Lower leg skin (tissue), 4 donors: ENCODE data around the gene COL6A2. TPM values are rescaled to one million over a fixed set of nuclear protein-coding genes. Genes with fewer than 3 reads are reported as not detected.
"Not testable (repeated sequence)": the region's sequence is repeated elsewhere in the genome, so short reads cannot be mapped to it uniquely, and the experiment has no call there.

ENCODE experiments used
- DNase-seq, 2 donors: peaks; one replicate each; pipeline ENCODE4 v3.0.0-alpha.2; 2019; ENCODE audit warnings: low spot score in 2 of 2
- H3K4me3 ChIP-seq: fragments of 200-600 bp; sonication (generic); 2 replicates; pipeline ENCODE4 v1.5.1; 2017; ENCODE audit warnings: mild to moderate bottlenecking, low read depth; ENCODE audit not compliant: poor library complexity, severe bottlenecking
- POLR2A ChIP-seq, 2 donors: fragments of 450-650 bp; IDR thresholded peaks; one replicate each; pipeline ENCODE4 v1.6.1; 2016 to 2017; ENCODE audit warnings: antibody characterized with exemption in 2 of 2, mild to moderate bottlenecking in 1 of 2, moderate library complexity in 1 of 2
- WGBS, 2 donors: methylation state at CpG; one replicate each; pipeline ENCODE4 v1.1.5; 2018; 5-methylcytosine and 5-hydroxymethylcytosine counted together
- intact Hi-C: fragments of 100-400 bp; cut with DNase I; formaldehyde crosslinking; loops from one replicate; pipeline ENCODE4 v1.15.0; 2023; ENCODE audit warnings: low total_unique reads
- total RNA-seq, 4 donors: library from RNA; depleted of rRNA; stranded (reverse); fragments of >200 nt; gene quantifications; one replicate each; pipeline ENCODE4 v1.1.0, GENCODE V29; 2016
- TF ChIP-seq, protein P1 (sequence below), 3 donors: fragments of 450-650 bp; IDR thresholded peaks; one replicate each; pipeline ENCODE4 v1.5.1; 2016; ENCODE audit warnings: antibody characterized with exemption in 3 of 3, mild to moderate bottlenecking in 3 of 3, moderate library complexity in 2 of 3

COL6A2 gene
- total RNA-seq, 4 donors from 2014 or later, result 137 to 543 (median 164) TPM

DNA sequence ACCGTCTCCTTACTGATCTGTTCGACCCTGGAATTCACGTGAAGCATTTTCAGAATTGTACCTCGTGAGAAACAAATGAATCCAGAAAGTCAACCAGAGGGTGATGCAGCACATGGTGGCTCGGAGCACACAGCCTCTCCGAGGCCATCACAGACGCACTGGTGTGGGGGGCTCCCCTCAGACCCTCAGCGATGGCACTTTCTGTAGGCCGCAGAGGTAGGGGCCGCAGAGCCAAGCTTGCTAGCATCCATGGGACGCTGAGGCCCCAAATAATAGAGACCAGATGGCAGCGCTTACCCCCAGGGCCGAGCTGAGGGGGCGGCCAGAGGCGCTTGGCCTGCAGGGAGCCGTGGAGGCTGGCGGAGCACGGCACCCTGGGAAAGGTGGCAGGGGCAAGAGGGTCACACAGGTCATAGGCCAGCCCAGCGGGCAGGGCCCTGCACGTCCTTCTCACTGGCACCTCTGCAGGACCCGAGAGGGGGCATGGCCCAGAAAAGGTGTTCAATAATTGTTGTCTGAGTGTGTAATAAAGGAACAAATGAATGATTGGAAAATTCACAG, 28.1 kb upstream of the COL6A2 start:
- peak in 1 of 2 donors; percentile 72 for DNase-seq

DNA sequence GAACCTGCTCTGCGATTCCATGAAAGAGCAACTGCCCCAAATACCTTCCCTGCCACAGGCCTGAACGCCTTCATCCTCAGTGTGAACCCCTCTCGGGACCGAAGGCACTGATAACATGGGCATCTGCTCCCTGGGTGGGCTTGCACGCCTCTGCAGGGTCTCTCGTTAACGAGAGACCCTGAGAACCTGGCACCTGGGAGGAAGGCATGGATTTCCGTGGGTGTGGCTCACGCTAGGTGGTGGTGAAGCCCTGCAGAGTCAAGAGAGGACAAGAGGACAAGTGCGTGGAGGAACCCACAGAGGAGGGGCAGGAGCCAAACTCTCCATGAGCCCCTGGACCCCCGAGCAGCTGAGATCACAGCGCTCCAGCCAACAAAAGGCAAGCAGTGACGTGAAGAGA, 26.8 kb upstream of the COL6A2 start:
- DNase-seq, result peak; percentile 7 to 63
- intact Hi-C loops, result no loop called here
- no peak for TF ChIP-seq POLR2A (IDR thresholded peaks at IDR 0.05)
- TF ChIP-seq, protein P1, sequence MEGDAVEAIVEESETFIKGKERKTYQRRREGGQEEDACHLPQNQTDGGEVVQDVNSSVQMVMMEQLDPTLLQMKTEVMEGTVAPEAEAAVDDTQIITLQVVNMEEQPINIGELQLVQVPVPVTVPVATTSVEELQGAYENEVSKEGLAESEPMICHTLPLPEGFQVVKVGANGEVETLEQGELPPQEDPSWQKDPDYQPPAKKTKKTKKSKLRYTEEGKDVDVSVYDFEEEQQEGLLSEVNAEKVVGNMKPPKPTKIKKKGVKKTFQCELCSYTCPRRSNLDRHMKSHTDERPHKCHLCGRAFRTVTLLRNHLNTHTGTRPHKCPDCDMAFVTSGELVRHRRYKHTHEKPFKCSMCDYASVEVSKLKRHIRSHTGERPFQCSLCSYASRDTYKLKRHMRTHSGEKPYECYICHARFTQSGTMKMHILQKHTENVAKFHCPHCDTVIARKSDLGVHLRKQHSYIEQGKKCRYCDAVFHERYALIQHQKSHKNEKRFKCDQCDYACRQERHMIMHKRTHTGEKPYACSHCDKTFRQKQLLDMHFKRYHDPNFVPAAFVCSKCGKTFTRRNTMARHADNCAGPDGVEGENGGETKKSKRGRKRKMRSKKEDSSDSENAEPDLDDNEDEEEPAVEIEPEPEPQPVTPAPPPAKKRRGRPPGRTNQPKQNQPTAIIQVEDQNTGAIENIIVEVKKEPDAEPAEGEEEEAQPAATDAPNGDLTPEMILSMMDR (IDR thresholded peaks at IDR 0.05), result no peak
- 86% methylated on average over 13 of the region's 13 CpGs for WGBS, 2 donors
- H3K4me3 ChIP-seq, result no peak overlapping the region

More for the DNA sequence above, 28.1 kb upstream of the COL6A2 start:
- 87 to 90% methylated on average over 21 of the region's 21 CpGs for WGBS, 2 donors
- no peak overlapping the region for H3K4me3 ChIP-seq
- intact Hi-C loops, result no loop called here
- TF ChIP-seq, protein P1 (IDR thresholded peaks at IDR 0.05), result no peak
- no peak for TF ChIP-seq POLR2A (IDR thresholded peaks at IDR 0.05)

DNA sequence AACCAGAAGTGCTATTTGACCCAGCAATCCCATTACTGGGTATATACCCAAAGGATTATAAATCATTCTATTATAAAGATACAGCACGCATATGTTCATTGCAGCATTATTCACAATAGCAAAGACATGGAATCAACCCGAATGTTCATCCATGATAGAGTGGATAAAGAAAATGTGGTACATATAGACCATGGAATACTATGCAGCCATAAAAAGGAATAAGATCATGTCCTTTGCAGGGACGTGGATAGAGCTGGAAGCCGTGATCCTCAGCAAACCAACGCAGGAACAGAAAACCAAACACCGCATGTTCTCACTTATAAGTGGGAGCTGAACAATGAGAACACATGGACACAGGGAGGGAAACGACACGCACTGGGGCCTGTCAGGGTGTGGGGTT, 21.2 kb upstream of the COL6A2 start:
- peak; percentile 7 to 23 for DNase-seq
- WGBS, 2 donors, result 90 to 94% methylated on average over 8 of the region's 8 CpGs

DNA sequence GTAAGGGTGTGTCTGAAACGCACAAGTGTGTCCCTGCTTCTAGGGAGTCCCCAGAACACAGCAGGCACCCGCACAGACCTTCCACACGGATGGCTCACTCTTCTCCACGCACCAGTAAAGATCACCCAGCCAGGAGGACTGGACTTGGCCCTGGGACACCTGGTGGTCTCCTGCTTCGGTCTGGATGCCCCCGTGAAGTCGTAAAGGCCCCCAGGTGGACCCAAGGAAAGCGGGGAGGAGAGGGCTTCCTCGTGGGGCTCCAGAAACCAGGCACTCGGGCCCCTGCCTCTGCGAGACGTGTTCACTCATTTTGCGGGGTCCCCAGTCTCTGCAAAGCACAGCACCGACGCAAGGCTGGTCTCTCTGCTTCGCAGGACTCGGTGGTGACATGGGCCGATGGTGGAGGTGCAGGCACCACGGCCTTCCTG, 20.2 kb upstream of the COL6A2 start:
- peak; percentile 7 to 77 for DNase-seq
- TF ChIP-seq, protein P1 (IDR thresholded peaks at IDR 0.05), result no peak
- no peak for TF ChIP-seq POLR2A (IDR thresholded peaks at IDR 0.05)
- intact Hi-C loops, result no loop called here
- 88 to 95% methylated on average over 17 to 19 of the region's 19 CpGs for WGBS, 2 donors
- no peak overlapping the region for H3K4me3 ChIP-seq

More for the DNA sequence above, 21.2 kb upstream of the COL6A2 start:
- H3K4me3 ChIP-seq, intact Hi-C loops: not testable (repeated sequence)

DNA sequence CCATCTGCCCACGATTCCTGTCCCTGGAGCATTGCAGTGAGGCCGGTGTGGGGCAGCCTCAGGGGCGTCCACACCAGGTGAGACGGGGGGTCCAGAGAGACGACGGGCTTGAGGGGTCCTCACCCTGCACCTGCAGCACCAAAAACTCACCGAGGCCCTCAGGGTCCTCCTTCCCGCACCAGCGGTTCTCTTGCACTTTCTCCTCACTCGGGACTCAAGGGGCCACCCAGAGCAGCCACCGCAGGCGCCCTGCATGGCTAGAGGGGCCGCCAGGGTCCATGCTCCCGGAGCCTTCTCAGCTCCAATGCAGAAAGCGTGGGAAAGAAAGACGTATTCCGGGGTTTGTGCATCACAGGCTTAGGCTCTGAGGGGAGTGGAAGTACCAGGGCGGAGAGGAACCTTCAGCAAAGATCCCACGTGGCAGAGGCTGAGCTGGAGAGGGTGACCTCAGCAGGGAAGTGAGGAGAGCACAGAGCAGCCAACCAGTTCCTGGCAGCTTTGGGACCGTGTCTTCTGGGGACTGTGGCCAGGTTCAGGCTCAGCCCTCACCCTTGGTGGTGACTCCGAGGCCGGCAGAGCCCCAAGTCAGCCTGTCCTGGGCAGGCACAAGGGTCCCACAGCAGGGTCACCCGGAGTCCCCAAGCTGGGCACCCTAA, 19.5 kb upstream of the COL6A2 start:
- intact Hi-C loops, result no loop called here
- DNase-seq, result peak; percentile 28 to 85
- 66 to 73% methylated on average over 21 to 23 of the region's 23 CpGs for WGBS, 2 donors
- no peak overlapping the region for H3K4me3 ChIP-seq
- TF ChIP-seq POLR2A (IDR thresholded peaks at IDR 0.05), result no peak
- TF ChIP-seq, protein P1 (IDR thresholded peaks at IDR 0.05), result no peak

DNA sequence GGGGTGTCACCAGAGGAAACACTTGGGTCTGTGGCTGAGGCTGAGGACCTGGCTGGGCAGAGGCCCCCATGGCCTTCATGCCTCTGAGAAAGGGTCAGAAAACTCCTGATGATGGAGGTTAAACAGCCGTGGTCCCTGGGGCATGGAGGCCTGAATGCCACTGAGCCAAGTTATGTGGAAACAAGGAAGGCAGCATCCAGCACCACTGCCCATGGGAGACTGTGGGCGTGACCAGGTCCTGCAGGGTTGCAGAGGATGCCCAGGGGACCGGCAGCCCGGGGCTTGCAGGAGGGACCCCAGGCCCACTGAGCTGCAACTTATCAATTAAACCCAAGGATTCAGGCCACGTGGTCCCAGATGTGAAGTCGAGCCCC, 18.9 kb upstream of the COL6A2 start:
- no peak for TF ChIP-seq POLR2A (IDR thresholded peaks at IDR 0.05)
- TF ChIP-seq, protein P1 (IDR thresholded peaks at IDR 0.05), result no peak
- DNase-seq, result peak; percentile 29 to 89
- 44 to 48% methylated on average over 6 of the region's 6 CpGs for WGBS, 2 donors
- intact Hi-C loops, result no loop called here
- H3K4me3 ChIP-seq, result no peak overlapping the region
